Chondrocyte (in vitro differentiated cells): Measurements from ENCODE around the gene BRCA2. TPM values are rescaled to one million over a fixed set of nuclear protein-coding genes. Genes with fewer than 3 reads are reported as not detected.

Experiments
- DNase-seq: peaks from one replicate; pipeline ENCODE4 v3.0.0; 2021; ENCODE audit warnings: mixed read lengths, low spot score
- H3K27ac Mint-ChIP-seq: one replicate; pipeline ENCODE4 v1.8.0; 2021; ENCODE audit warnings: mild to moderate bottlenecking, moderate library complexity, mixed read lengths; ENCODE audit not compliant: unreplicated experiment
- H3K27me3 Mint-ChIP-seq: 2 replicates; pipeline ENCODE4 v1.8.0; 2021; ENCODE audit warnings: low read depth, mixed read lengths
- H3K36me3 Mint-ChIP-seq: 2 replicates; pipeline ENCODE4 v1.8.0; 2021; ENCODE audit warnings: low read depth, mixed read lengths
- H3K4me1 Mint-ChIP-seq: 2 replicates; pipeline ENCODE4 v1.8.0; 2021; ENCODE audit warnings: low read depth, mild to moderate bottlenecking, mixed read lengths
- H3K4me3 Mint-ChIP-seq: one replicate; pipeline ENCODE4 v1.8.0; 2021; ENCODE audit warnings: mild to moderate bottlenecking, moderate library complexity, mixed read lengths; ENCODE audit not compliant: unreplicated experiment
- H3K9me3 Mint-ChIP-seq: 2 replicates; pipeline ENCODE4 v1.8.0; 2021; ENCODE audit warnings: low read depth, mixed read lengths
- CTCF ChIP-seq: fragments of 200-600 bp; sonication (generic); IDR thresholded peaks from 2 replicates; pipeline ENCODE4 v1.5.0; 2021; ENCODE audit warnings: antibody characterized with exemption, mild to moderate bottlenecking, moderate library complexity
- total RNA-seq: library from RNA; stranded (reverse); gene quantifications from 3 replicates; pipeline ENCODE4 v1.2.1, GENCODE V29; 2021

The BRCA2 gene
- total RNA-seq, 1 donor from 2014 or later: 4.4 TPM

DNA sequence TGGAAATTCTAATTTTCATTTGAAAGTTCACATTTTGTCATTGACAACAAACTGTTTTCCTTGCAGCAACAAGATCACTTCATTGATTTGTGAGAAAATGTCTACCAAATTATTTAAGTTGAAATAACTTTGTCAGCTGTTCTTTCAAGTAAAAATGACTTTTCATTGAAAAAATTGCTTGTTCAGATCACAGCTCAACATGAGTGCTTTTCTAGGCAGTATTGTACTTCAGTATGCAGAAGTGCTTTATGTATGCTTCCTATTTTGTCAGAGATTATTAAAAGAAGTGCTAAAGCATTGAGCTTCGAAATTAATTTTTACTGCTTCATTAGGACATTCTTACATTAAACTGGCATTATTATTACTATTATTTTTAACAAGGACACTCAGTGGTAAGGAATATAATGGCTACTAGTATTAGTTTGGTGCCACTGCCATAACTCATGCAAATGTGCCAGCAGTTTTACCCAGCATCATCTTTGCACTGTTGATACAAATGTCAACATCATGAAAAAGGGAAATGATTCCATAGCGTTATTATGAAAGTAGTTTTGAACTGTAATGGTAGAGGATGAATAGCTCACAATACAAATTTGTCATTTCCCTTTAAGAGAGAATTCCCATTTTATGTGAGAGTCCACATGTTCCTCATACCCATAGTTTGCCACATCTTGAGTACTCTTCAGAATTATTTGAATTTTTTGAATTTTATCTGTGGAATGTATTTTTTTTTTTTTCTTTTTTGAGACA is 2.6 kb downstream of the BRCA2 start:
- Mint-ChIP-seq H3K27ac (no peak overlapping the region), H3K9me3 (no peaks in the 10 kb centered on the region), H3K4me1 (peaks cover 19% of the 10 kb centered on the region), H3K36me3 (no peaks in the 10 kb centered on the region), H3K27me3 (no peaks in the 10 kb centered on the region), H3K4me3 (no peak overlapping the region)
- no peak for TF ChIP-seq CTCF
- DNase-seq: no peak

DNA sequence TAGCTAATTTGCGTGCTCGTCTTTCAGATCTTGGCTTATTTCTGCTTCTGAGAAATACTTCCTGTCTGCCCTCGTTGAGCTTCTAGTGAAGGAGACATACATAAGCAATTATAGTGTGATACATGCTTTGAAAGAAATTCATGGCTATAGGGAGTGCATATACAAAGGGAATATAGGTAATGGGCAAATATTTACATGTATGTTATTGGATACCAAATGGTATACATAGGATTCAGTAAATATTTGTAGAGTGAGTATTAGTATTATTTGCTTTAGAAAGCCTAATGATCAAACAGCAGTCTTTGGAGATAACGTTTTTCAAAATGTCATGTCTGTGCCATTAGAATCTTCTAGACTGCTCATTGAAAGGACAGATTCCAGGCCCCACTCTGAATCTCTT is 5.2 kb downstream of the BRCA2 start:
- no peaks in the 10 kb centered on the region for H3K36me3 Mint-ChIP-seq
- no peak overlapping the region for H3K4me3 Mint-ChIP-seq
- no peak overlapping the region for H3K27ac Mint-ChIP-seq
- peaks cover 26% of the 10 kb centered on the region for H3K4me1 Mint-ChIP-seq
- no peak for TF ChIP-seq CTCF
- H3K27me3 Mint-ChIP-seq: no peaks in the 10 kb centered on the region
- no peak for DNase-seq
- H3K9me3 Mint-ChIP-seq: no peaks in the 10 kb centered on the region

GRCh38 chr13:32323912-32324311 is 8.6 kb downstream of the BRCA2 start:
- H3K4me3 Mint-ChIP-seq: no peak overlapping the region
- peak overlapping the region; percentile 93 for H3K27ac Mint-ChIP-seq
- no peaks in the 10 kb centered on the region for H3K27me3 Mint-ChIP-seq
- H3K36me3 Mint-ChIP-seq: no peaks in the 10 kb centered on the region
- DNase-seq: no peak
- no peak for TF ChIP-seq CTCF
- H3K9me3 Mint-ChIP-seq: no peaks in the 10 kb centered on the region
- peaks cover 14% of the 10 kb centered on the region for H3K4me1 Mint-ChIP-seq

- Mint-ChIP-seq H3K4me3 (no peak overlapping the region), H3K9me3 (no peaks in the 10 kb centered on the region), H3K4me1 (peaks cover 4% of the 10 kb centered on the region), H3K27ac (no peak overlapping the region), H3K36me3 (peaks cover 8% of the 10 kb centered on the region), H3K27me3 (no peaks in the 10 kb centered on the region)
- no peak for DNase-seq
- TF ChIP-seq CTCF: no peak
Measured at GRCh38 chr13:32330441-32330840, 15.1 kb downstream of the BRCA2 start.

- Mint-ChIP-seq H3K9me3 (no peaks in the 10 kb centered on the region), H3K4me1 (peaks cover 4% of the 10 kb centered on the region), H3K36me3 (peaks cover 8% of the 10 kb centered on the region), H3K27ac (no peak overlapping the region), H3K4me3 (no peak overlapping the region), H3K27me3 (no peaks in the 10 kb centered on the region)
- no peak for TF ChIP-seq CTCF
- DNase-seq: no peak
Measured at GRCh38 chr13:32334671-32335070, 19.4 kb downstream of the BRCA2 start.
